GM12874 (cell line): ENCODE results near the gene DAB2IP.

ENCODE experiments used
- TF ChIP-seq, protein P1 (sequence below): IDR thresholded peaks from 2 replicates; pipeline ENCODE4 v1.5.1; 2011; ENCODE audit warnings: low read depth, mild to moderate bottlenecking, control low read depth, low read length, moderate library complexity; ENCODE audit not compliant: insufficient read depth

The DAB2IP gene

DNA sequence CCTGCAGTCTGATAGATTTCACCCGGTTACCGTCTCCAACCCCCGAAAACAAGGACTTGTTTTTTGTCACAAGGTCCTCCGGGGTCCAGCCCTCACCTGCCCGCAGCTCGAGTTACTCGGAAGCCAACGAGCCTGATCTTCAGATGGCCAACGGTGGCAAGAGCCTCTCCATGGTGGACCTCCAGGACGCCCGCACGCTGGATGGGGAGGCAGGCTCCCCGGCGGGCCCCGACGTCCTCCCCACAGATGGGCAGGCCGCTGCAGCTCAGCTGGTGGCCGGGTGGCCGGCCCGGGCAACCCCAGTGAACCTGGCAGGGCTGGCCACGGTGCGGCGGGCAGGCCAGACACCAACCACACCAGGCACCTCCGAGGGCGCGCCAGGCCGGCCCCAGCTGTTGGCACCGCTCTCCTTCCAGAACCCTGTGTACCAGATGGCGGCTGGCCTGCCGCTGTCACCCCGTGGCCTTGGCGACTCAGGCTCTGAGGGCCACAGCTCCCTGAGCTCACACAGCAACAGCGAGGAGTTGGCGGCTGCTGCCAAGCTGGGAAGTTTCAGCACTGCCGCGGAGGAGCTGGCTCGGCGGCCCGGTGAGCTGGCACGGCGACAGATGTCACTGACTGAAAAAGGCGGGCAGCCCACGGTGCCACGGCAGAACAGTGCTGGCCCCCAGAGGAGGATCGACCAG lies 121.3 kb downstream of the DAB2IP start:
- TF ChIP-seq, protein P1, sequence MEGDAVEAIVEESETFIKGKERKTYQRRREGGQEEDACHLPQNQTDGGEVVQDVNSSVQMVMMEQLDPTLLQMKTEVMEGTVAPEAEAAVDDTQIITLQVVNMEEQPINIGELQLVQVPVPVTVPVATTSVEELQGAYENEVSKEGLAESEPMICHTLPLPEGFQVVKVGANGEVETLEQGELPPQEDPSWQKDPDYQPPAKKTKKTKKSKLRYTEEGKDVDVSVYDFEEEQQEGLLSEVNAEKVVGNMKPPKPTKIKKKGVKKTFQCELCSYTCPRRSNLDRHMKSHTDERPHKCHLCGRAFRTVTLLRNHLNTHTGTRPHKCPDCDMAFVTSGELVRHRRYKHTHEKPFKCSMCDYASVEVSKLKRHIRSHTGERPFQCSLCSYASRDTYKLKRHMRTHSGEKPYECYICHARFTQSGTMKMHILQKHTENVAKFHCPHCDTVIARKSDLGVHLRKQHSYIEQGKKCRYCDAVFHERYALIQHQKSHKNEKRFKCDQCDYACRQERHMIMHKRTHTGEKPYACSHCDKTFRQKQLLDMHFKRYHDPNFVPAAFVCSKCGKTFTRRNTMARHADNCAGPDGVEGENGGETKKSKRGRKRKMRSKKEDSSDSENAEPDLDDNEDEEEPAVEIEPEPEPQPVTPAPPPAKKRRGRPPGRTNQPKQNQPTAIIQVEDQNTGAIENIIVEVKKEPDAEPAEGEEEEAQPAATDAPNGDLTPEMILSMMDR: no peak

DNA sequence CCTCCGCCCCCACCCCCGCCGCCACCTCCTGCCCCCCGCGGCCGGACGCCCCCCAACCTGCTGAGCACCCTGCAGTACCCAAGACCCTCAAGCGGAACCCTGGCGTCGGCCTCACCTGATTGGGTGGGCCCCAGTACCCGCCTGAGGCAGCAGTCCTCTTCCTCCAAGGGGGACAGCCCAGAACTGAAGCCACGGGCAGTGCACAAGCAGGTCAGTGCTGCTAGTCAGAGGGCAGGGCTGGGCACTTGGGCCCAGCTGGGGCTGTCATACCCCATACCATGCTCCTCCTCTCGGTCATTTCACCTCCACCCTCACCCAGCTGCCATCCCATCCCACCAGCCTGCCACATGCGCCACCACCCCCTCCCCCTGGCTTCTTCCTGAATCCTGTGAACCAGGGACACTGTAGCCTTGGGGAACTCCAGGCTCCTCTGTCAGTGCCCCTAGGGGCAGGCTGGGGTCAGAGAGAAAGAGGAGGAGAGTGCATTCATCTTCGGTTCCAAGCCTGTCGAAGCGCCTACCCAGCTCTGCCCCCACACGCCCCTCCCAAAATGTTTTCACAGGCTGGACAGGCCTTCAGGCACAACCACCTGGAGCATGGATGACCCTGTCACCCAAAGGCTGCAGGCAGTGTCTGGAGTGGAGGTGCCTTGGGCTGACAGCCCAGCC lies 122.0 kb downstream of the DAB2IP start:
- TF ChIP-seq, protein P1: no peak

DNA sequence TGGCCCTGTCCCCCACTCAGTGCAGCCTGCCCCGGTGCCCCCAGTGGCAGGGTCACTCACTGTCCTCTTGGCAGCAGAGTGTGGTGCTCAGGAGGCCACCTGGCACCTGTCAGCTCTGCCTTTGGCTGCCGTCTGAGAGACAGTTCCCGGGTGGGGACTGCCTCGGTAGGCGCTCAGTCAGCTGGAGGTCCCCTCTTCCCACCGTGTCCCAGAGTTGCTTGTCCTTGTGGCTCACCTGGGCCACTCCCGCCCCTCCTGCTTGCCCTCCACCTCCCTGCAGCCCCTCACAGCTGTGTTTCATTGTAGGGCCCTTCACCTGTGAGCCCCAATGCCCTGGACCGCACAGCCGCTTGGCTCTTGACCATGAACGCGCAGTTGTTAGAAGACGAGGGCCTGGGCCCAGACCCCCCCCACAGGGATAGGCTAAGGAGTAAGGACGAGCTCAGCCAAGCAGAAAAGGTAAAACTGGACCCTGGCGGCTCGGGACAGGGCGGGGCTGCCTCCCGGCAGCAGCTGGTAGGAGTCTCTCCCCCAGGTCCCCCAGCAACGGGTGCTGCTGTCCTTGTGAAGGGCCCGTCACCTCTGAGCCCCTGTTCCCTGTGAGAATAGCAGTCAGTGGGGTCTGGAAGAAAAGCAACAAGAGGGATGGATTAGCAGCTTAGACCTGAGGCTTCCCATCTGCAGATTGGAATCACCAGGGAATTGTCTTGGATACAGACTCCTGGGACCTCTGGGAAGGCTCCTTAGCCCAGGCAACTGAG lies 122.7 kb downstream of the DAB2IP start:
- TF ChIP-seq, protein P1: no peak

DNA sequence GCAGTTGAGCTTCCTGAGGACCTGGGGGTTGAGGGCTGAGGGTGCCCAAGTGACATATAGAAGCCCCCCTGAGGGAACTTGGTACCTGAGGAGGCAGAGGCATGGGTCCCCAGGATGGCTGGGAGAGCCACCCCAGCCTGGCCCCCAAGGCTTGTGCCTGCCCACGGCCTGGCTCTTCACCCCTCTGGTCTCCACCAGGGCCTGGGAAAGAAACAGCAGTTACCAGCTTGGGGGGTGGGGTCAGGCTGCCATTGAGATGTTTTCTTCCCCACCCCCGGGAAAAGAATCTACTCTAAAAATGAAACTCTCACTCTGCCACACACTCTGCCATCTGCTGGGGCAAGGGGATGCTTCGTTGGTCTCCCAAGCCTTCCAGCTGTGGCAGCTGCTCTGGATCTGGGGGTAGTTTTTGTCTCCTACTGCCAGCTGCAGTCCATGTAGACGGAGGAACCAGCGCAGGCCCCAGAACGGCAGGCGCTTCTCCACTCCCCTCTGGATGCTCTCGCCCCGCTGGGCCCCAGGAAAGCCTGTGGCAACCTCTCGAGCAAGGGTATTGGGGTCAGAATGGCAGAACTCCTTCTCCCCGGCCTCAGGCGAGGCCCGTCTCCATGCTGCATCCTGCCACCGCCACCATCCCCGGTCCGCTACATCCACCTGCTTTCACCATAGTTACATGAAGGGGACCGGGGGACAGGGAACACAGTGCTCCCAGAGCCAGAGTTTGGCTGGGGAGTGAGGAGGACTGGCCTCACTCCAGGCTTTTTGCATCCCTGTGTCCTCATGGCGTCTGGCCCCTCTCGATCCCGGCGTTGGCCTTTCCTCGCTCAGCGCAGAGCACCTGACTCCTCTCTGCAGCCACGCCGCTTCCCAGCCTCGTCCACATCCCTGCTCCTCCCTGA lies 123.5 kb downstream of the DAB2IP start:
- TF ChIP-seq, protein P1: no peak

DNA sequence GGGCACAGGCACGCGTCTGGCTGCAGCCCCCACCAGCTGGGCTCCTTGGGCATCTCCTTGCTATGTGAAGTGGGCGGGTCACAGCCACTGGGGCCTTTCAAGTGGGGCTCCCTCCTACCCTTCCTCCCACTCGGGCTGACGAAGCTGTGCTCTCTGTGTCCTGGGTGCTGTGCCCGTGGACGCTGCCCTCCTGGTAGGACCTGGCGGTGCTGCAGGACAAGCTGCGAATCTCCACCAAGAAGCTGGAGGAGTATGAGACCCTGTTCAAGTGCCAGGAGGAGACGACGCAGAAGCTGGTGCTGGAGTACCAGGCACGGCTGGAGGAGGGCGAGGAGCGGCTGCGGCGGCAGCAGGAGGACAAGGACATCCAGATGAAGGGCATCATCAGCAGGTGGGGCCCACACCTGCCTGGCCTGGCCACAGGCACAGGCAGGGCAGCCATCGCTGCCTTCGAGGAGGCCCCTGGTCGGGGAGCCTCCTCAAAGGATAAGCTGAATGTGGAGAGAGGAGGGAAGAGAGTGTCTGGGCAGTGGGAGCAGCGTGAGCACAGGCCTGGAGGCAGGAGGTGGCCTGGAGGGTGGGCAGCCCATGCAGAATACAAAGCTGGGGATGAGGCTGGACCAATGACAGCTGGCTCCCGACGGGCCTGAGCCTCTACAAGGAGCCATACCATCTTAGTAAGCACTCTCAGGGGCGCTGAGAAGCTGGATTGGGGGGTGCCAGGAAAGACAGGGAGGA lies 124.7 kb downstream of the DAB2IP start:
- TF ChIP-seq, protein P1: no peak

DNA sequence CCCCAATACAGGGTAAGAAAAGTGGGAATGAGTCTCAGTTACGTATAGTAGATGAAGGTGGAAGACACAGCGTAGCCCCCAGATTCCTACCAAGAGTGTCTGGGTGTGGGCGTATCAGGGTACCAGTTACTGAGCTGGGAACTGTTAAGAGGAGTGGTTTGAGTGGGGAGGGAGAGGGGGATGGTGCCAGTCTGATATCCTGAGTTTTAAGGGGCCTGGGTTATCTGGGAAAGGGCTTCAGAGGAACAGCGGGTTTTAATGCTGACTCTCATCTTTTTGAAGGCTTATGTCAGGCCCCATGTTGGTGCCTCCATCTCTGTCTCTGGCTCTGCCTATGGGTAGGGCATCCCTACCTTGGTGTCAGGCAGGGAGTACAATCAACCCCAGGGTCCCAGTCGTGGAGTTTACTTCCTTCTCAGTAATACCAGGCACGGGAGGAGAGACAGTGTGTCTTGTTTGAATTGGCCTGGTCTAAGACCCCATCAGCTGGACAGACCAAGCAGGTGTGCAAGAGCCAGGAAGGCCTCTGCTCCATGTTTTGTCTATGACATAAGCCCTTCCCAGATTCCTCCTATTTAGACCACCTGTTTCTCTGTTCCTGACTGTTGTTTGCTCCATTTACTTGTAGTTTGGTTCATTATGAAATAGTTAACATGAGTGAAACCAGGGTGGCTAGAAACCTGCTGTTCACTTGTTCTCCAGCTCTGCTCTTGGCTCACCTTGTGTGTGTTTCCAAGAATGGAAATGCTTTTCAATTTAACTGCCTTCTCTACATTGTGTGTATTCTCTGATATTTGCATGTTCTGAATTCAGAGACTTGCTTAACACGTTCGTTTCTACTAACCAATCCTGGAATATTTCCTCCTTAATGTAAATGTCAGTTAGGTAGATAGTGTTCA lies 125.6 kb downstream of the DAB2IP start:
- TF ChIP-seq, protein P1: no peak
